Kidney capillary endothelial cell (primary cell): ENCODE results near the gene USP25.

Source experiments
- DNase-seq: peaks from one replicate; pipeline ENCODE4 v3.0.0-alpha.2; 2018; ENCODE audit warnings: low spot score

The USP25 gene

GRCh38 chr21:15820327-15820726, 90.5 kb downstream of the USP25 start:
- DNase-seq, result no peak

- peak; percentile 27 for DNase-seq
Measured at GRCh38 chr21:15820852-15821379, 91.1 kb downstream of the USP25 start.

- no peak for DNase-seq
Measured at GRCh38 chr21:15823486-15824150, 93.8 kb downstream of the USP25 start.

DNA sequence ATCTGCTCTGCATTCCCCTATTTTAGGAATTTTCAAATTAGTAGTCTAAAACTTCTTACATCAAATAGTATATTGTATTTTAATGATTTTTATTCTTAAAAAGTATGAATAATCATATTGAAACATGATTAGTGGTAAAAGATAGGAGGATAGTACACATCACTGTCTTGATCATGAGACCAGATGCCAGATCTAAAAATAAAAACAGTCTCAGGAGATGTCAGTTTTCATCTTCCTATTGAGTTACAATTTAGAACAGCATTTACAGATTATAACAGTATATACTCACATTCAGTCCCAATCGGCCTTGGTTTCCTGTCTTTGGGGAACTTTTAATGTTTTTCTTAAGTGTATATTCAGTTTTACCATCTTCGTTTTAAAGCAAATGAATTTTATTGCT, 95.9 kb downstream of the USP25 start:
- DNase-seq, result no peak

DNA sequence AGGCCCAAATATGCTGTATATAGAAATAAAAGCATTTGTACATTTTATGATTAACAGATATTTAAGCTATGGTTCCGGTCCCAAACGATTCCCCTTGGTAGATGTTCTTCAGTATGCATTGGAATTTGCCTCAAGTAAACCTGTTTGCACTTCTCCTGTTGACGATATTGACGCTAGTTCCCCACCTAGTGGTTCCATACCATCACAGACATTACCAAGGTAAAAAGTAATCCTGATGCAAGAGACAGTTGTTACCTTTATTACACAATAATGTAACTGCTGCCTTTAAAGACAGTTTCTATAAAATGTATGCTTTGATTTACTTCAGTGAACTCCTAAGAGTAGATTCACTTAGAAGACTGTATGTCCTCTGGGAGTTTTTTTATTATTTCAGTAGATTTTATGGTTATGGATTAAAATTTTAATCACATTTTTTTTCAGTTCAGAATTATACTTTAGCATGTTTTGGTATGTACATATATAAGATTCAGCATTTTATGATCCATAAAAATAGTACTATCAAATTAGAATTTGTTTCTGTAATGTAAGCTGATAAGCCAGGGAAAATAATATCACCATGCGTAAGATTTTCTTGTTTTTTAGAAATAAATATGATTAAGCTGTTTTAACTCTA, 96.5 kb downstream of the USP25 start:
- DNase-seq, result peak; percentile 32

GRCh38 chr21:15826908-15827601, 97.3 kb downstream of the USP25 start:
- no peak for DNase-seq

DNA sequence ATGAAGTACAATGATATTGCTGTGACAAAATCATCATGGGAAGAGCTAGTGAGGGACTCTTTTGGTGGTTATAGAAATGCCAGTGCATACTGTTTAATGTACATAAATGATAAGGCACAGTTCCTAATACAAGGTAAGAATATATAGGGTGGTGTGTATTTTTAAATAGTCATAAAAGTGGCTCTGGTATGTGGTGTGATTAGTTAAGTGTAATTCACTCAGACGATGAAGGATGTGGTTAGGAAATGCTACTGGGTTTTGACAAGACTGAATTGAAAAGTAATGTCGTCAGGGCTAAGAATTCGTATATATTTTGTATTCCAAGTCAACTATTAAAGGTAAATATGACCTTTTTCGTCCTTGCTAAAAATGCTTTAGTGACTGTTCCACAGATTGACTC, 101.7 kb downstream of the USP25 start:
- no peak for DNase-seq

- no peak for DNase-seq
Measured at GRCh38 chr21:15837645-15838044, 107.9 kb downstream of the USP25 start.

- DNase-seq, result no peak
Measured at GRCh38 chr21:15839026-15839425, 109.2 kb downstream of the USP25 start.

DNA sequence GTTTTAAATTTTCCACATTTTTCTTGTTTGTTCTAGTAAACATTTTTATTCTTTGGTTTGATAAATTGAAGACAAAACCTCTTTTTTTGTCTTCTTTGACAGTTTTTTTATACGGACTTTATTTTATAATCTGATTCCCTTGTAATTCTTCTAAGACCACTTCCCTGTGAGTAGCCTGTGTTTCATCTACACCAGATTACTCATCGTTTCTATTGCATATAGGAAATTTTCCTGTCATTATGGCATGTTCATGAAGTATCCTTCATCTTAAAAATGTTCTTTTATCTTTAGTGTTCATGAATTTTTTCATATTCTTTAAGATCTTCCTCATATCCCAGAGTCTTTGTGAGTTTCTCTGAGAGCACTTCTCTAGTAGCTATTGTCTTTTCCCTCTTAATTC, 109.8 kb downstream of the USP25 start:
- DNase-seq, result no peak

DNA sequence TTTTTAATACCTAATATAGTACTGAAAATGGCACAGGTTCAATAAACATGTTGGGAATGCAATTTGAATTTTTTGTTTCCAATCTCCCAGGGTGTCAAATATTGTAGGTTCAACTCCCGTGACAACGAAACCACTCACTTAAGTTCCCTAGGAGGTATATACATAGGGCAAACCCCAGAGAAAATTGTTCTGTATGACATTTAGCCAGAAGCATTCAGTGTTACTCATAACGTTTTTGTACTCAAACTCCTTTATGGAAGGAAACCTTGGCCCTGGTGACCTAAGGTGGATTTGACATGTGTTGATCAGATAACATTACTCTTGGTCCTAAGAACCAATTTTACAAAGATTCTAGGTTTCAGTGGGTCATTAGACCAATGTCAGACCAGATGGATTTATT, 110.6 kb downstream of the USP25 start:
- no peak for DNase-seq

GRCh38 chr21:15841856-15842564, 112.2 kb downstream of the USP25 start:
- DNase-seq, result peak; percentile 40

DNA sequence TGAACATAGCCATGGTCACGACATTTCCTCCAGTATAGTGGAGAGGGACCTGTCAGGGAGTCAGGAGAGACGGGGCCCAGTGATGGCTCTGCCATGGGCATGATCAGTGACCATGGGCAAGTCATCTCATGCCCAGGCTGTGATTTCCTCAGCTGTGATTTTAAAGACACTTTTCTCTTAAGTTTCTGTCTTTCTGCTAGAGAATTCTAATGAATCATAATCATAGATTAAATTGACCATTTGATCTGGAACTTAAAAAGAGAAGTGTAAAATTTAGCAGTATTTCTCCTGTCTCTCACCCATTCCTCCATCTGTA, 112.7 kb downstream of the USP25 start:
- no peak for DNase-seq

GRCh38 chr21:15843766-15844165, 114.0 kb downstream of the USP25 start:
- no peak for DNase-seq

DNA sequence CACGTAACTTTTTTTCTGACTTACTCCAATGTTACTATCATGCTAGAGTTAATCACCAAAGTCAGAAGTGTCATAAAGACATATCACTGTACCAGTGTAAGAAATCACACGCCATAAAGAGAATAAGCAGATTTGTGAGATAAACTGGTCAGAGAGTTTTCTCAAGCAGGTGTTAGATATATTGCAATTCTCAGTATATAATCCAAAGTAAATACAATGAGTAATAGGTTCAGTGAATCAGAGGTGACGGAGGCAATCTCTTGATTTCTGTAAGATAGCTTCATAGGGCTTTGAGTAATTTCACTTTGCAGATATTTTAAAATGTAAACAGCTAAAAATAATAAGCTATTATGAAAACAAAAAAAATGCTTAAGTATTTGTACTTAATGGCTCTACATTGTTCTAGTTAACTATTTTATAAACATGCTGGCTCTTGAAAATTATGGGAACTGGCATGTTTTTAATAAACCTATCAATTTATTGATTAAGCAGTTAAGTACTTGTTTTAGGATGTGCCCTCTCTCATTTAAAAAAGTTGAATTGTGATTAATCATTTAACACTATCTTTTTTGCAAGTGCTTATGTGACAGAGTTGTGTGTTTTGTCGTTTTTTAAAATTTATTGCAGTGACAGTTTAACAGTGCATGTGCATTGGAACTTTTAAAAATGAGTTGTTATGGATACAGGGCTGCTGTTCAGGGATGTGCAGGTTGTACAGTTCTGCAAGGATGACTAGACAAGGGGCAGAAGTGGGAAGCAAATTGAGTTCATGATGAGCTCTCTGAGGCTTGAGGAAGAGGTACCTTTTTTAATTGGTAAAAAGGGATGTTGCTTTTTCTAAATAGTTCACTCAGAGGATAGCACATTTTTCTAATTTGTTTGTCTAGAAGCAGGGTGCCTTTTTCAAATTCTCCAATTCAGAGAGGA, 119.1 kb downstream of the USP25 start:
- DNase-seq, result no peak

GRCh38 chr21:15849927-15850326, 120.1 kb downstream of the USP25 start:
- DNase-seq, result no peak

- DNase-seq, result peak; percentile 78
Measured at GRCh38 chr21:15850645-15851044, 120.9 kb downstream of the USP25 start.

GRCh38 chr21:15852146-15852545, 122.4 kb downstream of the USP25 start:
- no peak for DNase-seq

DNA sequence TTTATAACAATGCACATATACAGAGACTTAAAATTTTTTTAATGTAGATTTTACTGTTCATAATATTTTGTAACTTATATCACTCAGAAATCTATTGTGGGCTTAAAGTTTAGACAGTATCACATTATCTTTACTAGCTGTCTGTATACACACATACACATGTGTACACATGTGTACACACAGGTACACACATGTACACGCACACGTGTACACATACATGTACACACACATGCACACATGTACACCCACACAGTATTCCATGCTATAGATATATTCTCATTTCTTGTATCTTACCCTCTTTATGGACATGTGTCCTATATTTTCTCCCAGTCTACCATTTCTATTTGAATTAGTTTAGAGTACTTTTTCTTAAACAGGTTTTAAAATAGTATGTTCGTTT, 123.3 kb downstream of the USP25 start:
- DNase-seq, result no peak

DNA sequence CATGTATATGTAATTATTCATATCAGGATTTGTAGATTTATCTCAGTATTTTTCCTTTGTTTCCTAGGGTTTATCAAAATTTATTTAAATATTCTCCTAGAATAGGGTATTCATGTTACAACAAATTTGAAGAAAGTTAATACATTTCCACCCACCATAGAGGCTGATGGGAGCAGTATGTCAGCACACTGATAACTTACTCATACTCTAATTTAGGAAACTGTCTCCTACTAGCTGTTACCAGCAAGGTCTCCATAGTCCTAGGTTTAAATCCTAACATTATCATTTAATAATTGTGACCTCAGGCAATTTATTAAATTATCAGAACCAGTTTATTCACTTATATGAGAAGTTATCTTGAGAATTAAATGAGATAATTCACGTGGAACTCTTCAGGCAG, 127.0 kb downstream of the USP25 start:
- DNase-seq, result no peak

GRCh38 chr21:15857740-15858139, 128.0 kb downstream of the USP25 start:
- DNase-seq, result no peak

- DNase-seq, result no peak
Measured at GRCh38 chr21:15860541-15860940, 130.8 kb downstream of the USP25 start.
